Gastroesophageal sphincter (tissue), 4 donors: Measurements from ENCODE around the gene EPC2. TPM values are rescaled to one million over a fixed set of nuclear protein-coding genes. Genes with fewer than 3 reads are reported as not detected.

ENCODE experiments used
- ATAC-seq: fragments of 150-250 bp; one replicate; pipeline ENCODE4 v1.9.1; 2016; ENCODE audit warnings: mild to moderate bottlenecking, moderate library complexity
- H3K27ac ChIP-seq, 4 donors: fragments of 200-600 bp; sonication (generic) in 3 of 4; 1 replicate in 3 of 4; 2 replicates in 1 of 4; pipeline ENCODE4 v1.5.1; 2016 to 2019
- H3K27me3 ChIP-seq: fragments of 200-600 bp; sonication (generic); one replicate; pipeline ENCODE4 v1.5.1; 2019
- H3K36me3 ChIP-seq, 2 donors: fragments of 200-600 bp; sonication (generic); one replicate each; pipeline ENCODE4 v1.5.1; 2019; ENCODE audit warnings: control low read depth in 1 of 2
- H3K4me1 ChIP-seq, 3 donors: fragments of 200-600 bp; sonication (generic); 1 replicate in 2 of 3; 2 replicates in 1 of 3; pipeline ENCODE4 v1.5.1; 2016 to 2019; ENCODE audit warnings: control low read depth in 2 of 3
- H3K4me3 ChIP-seq, 2 donors: fragments of 200-600 bp; sonication (generic); one replicate each; pipeline ENCODE4 v1.5.1; 2019; ENCODE audit warnings: mild to moderate bottlenecking in 1 of 2, moderate library complexity in 1 of 2
- H3K9me3 ChIP-seq, 3 donors: fragments of 200-600 bp; sonication (generic); one replicate each; pipeline ENCODE4 v1.5.1; 2017 to 2019; ENCODE audit warnings: control low read depth in 2 of 3
- CTCF ChIP-seq, 4 experiments: fragments of 200-600 bp in 2 of 4; fragments of 450-650 bp in 2 of 4; sonication (generic) in 1 of 4; IDR thresholded peaks; one replicate each; pipeline ENCODE4 v1.5.1; 2017 to 2019; ENCODE audit warnings: antibody characterized with exemption in 4 of 4, mild to moderate bottlenecking in 2 of 4, moderate library complexity in 2 of 4
- EP300 ChIP-seq: sonication (generic); formaldehyde crosslinking; IDR thresholded peaks from one replicate; pipeline ENCODE4 v1.6.1; 2017; ENCODE audit warnings: antibody characterized with exemption, mild to moderate bottlenecking
- POLR2A ChIP-seq, 2 donors: fragments of 450-650 bp; IDR thresholded peaks; one replicate each; pipeline ENCODE4 v1.6.1; 2017; ENCODE audit warnings: antibody characterized with exemption in 2 of 2, mild to moderate bottlenecking in 2 of 2, moderate library complexity in 1 of 2
- POLR2AphosphoS5 ChIP-seq: sonication (generic); formaldehyde crosslinking; IDR thresholded peaks from one replicate; pipeline ENCODE4 v1.6.1; 2017; ENCODE audit warnings: antibody characterized with exemption
- WGBS, 2 donors: methylation state at CpG; one replicate each; pipeline ENCODE4 v1.1.5; 2018; ENCODE audit warnings: low coverage in 1 of 2; 5-methylcytosine and 5-hydroxymethylcytosine counted together
- total RNA-seq, 4 donors: library from RNA; depleted of rRNA; stranded (reverse); fragments of >200 nt; gene quantifications; one replicate each; pipeline ENCODE4 v1.1.0, GENCODE V29; 2016

The EPC2 gene
- total RNA-seq, 4 donors from 2014 or later, result 25.4 to 38.4 (median 30.7) TPM

DNA sequence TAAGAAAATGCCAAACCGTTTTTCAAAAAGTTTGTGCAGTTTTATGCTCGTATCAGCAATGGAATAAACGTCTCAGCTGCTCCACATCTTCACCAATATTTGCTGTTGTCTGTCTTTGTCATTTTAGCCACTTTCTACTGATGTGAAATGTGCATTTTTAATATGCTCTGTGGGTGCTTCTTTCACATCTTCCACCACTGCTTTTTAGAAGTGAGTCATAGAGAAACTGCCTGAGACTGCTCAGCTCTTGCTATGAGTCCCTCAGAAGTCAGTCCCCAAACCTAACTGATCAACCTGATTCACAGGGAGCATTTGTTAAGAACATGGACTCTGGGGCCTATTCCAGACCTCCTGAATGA is 41.0 kb upstream of the EPC2 start:
- H3K27me3 ChIP-seq, result no peaks in the 10 kb centered on the region
- no peak overlapping the region for H3K4me3 ChIP-seq
- H3K36me3 ChIP-seq, result no peaks in the 10 kb centered on the region
- no peak overlapping the region for H3K27ac ChIP-seq
- TF ChIP-seq POLR2A (IDR thresholded peaks at IDR 0.05), result no peak
- no peak for TF ChIP-seq EP300
- TF ChIP-seq CTCF (IDR thresholded peaks at IDR 0.05), result no peak
- TF ChIP-seq POLR2AphosphoS5, result no peak
- no peak for ATAC-seq
- no peaks in the 10 kb centered on the region for H3K4me1 ChIP-seq
- 63 to 78% methylated on average over 3 of the region's 3 CpGs for WGBS, 2 donors
- H3K9me3 ChIP-seq, result peaks cover 0 to 34% (median 0%) of the 10 kb centered on the region in 3 donors

- no peaks in the 10 kb centered on the region for H3K36me3 ChIP-seq
- WGBS, 2 donors, result 82 to 93% methylated on average over 7 of the region's 7 CpGs
- no peaks in the 10 kb centered on the region for H3K4me1 ChIP-seq
- ATAC-seq, result no peak
- peaks cover 0 to 28% (median 0%) of the 10 kb centered on the region in 3 donors for H3K9me3 ChIP-seq
- no peak overlapping the region for H3K4me3 ChIP-seq
- H3K27ac ChIP-seq, result no peak overlapping the region
- H3K27me3 ChIP-seq, result no peaks in the 10 kb centered on the region
- TF ChIP-seq POLR2AphosphoS5 (no peak), CTCF (IDR thresholded peaks at IDR 0.05) (no peak), POLR2A (IDR thresholded peaks at IDR 0.05) (no peak), EP300 (no peak)
Measured at GRCh38 chr2:148604927-148605326, 39.6 kb upstream of the EPC2 start.

DNA sequence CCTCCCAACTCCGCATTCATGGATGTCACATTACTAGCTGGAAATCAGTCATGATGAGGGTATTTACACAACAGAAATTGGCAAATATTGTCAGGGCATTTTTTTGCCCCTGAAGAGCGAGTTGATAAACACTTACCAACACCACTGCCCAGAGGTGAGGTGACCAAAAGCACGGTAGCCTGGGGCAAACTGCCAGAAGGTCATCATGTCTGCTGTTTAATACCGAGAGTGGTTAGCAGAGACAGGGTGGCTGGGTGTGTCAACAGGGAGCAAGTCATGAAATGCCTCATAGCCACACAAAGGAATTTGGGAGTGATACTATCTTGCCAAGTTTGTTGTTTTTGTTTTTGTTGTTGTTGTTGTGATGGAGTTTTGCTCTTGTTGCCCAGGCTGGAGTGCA is 37.0 kb upstream of the EPC2 start:
- 80 to 91% methylated on average over 3 to 4 of the region's 4 CpGs for WGBS, 2 donors
- TF ChIP-seq CTCF (IDR thresholded peaks at IDR 0.05), result no peak
- no peak for TF ChIP-seq EP300
- no peak for TF ChIP-seq POLR2AphosphoS5
- no peak for TF ChIP-seq POLR2A (IDR thresholded peaks at IDR 0.05)
- Histone ChIP-seq H3K4me1 (no peaks in the 10 kb centered on the region), H3K4me3 (no peak overlapping the region), H3K27me3 (no peaks in the 10 kb centered on the region), H3K9me3 (peaks cover 0 to 13% (median 0%) of the 10 kb centered on the region in 3 donors), H3K36me3 (no peaks in the 10 kb centered on the region), H3K27ac (no peak overlapping the region)
- ATAC-seq, result no peak

DNA sequence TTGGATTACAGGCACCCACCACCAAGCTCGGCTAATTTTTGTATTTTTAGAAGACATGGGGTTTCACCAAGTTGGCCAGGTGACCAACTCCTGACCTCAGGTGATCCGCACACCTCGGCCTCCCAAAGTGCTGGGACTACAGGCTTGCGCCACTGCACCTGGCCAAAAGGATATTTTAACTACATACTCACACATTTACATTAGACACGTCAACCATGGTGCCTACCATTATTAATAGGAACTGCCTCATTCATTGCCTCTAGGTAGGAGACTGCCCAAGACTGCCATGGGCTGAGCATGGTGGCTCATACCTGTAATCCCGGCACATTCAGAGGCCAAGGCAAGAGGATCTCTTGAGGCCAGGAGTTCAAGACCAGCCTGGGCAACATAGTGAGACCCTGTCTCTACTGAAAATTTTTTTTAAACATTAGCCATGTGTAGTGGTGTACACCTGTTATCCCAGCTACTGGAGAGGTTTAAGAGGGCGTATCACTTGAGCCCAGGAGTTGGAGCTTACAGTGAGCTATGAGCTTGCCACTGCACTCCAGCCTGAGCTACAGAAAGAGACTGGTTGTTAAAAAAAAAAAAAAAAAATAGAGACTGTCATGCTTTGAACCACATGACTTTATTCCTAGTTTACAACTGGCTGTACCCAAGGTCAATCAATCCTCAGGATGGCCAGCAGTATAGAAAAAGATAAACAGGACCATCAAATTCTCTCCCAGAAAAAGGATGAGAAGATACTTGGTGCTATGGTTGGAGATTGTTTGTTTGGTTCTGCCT is 31.1 kb upstream of the EPC2 start:
- no peaks in the 10 kb centered on the region for H3K9me3 ChIP-seq
- H3K4me1 ChIP-seq, result peaks cover 0 to 24% (median 11%) of the 10 kb centered on the region in 3 donors
- no peak for ATAC-seq
- TF ChIP-seq POLR2AphosphoS5 (no peak), EP300 (no peak), POLR2A (IDR thresholded peaks at IDR 0.05) (no peak), CTCF (IDR thresholded peaks at IDR 0.05) (no peak)
- no peaks in the 10 kb centered on the region for H3K36me3 ChIP-seq
- 96 to 100% methylated on average over 4 to 5 of the region's 7 CpGs for WGBS, 2 donors
- no peaks in the 10 kb centered on the region for H3K27me3 ChIP-seq
- no peak overlapping the region for H3K27ac ChIP-seq
- H3K4me3 ChIP-seq, result no peak overlapping the region

DNA sequence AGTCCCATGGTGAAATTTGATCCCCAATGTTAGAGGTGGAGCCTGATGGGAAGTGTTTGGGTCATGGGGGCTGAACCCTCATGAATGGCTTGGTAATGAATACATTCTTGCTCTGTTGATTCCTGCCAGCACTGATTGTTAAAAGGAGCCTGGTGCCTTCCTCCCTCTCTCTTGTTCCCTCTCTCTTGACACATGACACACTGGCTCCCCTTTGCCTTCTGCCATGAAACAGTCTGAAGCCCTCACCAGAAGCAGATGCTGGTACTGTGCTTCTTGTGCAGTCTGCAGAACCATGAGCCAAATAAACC is 30.6 kb upstream of the EPC2 start:
- ATAC-seq, result no peak
- Histone ChIP-seq H3K36me3 (no peaks in the 10 kb centered on the region), H3K4me3 (no peak overlapping the region), H3K27ac (peak overlapping the region in 2 of 4 donors; percentile 19 to 38), H3K9me3 (no peaks in the 10 kb centered on the region), H3K4me1 (peaks cover 0 to 24% (median 11%) of the 10 kb centered on the region in 3 donors), H3K27me3 (no peaks in the 10 kb centered on the region)
- TF ChIP-seq EP300 (no peak), POLR2AphosphoS5 (no peak), POLR2A (IDR thresholded peaks at IDR 0.05) (no peak), CTCF (IDR thresholded peaks at IDR 0.05) (no peak)
